OCI-LY1 (cell line): Measurements from ENCODE around the gene ZCCHC3.

ENCODE experiments used
- H2AFZ ChIP-seq: fragments of 200-600 bp; sonication (generic), shearing (Covaris generic); 2 replicates; pipeline ENCODE4 v1.6.0; 2014; ENCODE audit warnings: antibody characterized with exemption, mild to moderate bottlenecking, low read length
- H3F3A ChIP-seq: fragments of 200-600 bp; sonication (generic), shearing (Covaris generic); 2 replicates; pipeline ENCODE4 v1.6.0; 2014; ENCODE audit warnings: mild to moderate bottlenecking, antibody characterized with exemption, low read length, moderate library complexity; ENCODE audit not compliant: insufficient read depth
- H3K27ac ChIP-seq: fragments of 200-600 bp; sonication (generic); 2 replicates; pipeline ENCODE4 v1.5.1; 2014; ENCODE audit warnings: low read length, mixed run types, mild to moderate bottlenecking, low read depth; ENCODE audit not compliant: poor library complexity, severe bottlenecking
- H3K27me3 ChIP-seq: fragments of 200-600 bp; sonication (generic); 2 replicates; pipeline ENCODE4 v1.6.0; 2014; ENCODE audit warnings: antibody characterized with exemption, mild to moderate bottlenecking, low read length, moderate library complexity; ENCODE audit not compliant: insufficient read depth
- H3K36me3 ChIP-seq: fragments of 200-600 bp; sonication (generic); 2 replicates; pipeline ENCODE4 v1.6.1; 2014; ENCODE audit warnings: mild to moderate bottlenecking, antibody characterized with exemption, low read length, moderate library complexity, mixed read lengths; ENCODE audit not compliant: insufficient read depth
- H3K4me1 ChIP-seq: fragments of 200-600 bp; sonication (generic); 2 replicates; pipeline ENCODE4 v1.5.1; 2014; ENCODE audit warnings: mild to moderate bottlenecking, low read length, moderate library complexity; ENCODE audit not compliant: insufficient read depth, severe bottlenecking
- H3K4me2 ChIP-seq: fragments of 200-600 bp; sonication (generic), shearing (Covaris generic); 2 replicates; pipeline ENCODE4 v1.6.1; 2014; ENCODE audit warnings: low read length
- H3K4me3 ChIP-seq: fragments of 200-600 bp; sonication (generic); 2 replicates; pipeline ENCODE4 v1.5.1; 2014; ENCODE audit warnings: low read length, low read depth, mild to moderate bottlenecking, mixed read lengths; ENCODE audit not compliant: poor library complexity, severe bottlenecking
- H3K79me2 ChIP-seq: fragments of 200-600 bp; shearing (Covaris generic); 2 replicates; pipeline ENCODE4 v1.6.1; 2016; ENCODE audit warnings: mixed run types, low read length, mixed read lengths; ENCODE audit not compliant: insufficient read depth
- H3K9ac ChIP-seq: fragments of 200-600 bp; sonication (generic), shearing (Covaris generic); 2 replicates; pipeline ENCODE4 v1.6.1; 2014; ENCODE audit warnings: mild to moderate bottlenecking, low read length, mixed read lengths
- H3K9me2 ChIP-seq: fragments of 200-600 bp; sonication (generic), shearing (Covaris generic); 2 replicates; pipeline ENCODE4 v1.6.1; 2014; ENCODE audit warnings: low read depth, mild to moderate bottlenecking, low read length, mixed read lengths
- H3K9me3 ChIP-seq: fragments of 200-600 bp; shearing (Covaris generic); 2 replicates; pipeline ENCODE4 v1.6.1; 2014; ENCODE audit warnings: low read length, mixed read lengths
- H4K20me1 ChIP-seq: fragments of 200-600 bp; sonication (generic), shearing (Covaris generic); 2 replicates; pipeline ENCODE4 v1.6.0; 2016; ENCODE audit warnings: mild to moderate bottlenecking, low read length; ENCODE audit not compliant: insufficient read depth
- EZH2 ChIP-seq: fragments of 200-600 bp; sonication (generic), shearing (Covaris generic); IDR thresholded peaks from 2 replicates; pipeline ENCODE4 v1.8.0; 2017; ENCODE audit warnings: borderline replicate concordance, mixed run types, mild to moderate bottlenecking, antibody characterized with exemption, low read length, moderate library complexity, mixed read lengths
- TF ChIP-seq, protein P1 (sequence below): fragments of 200-600 bp; sonication (generic), shearing (Covaris generic); IDR thresholded peaks from 2 replicates; pipeline ENCODE4 v1.5.1; 2017; ENCODE audit warnings: mild to moderate bottlenecking, antibody characterized with exemption, low read length, moderate library complexity, mixed read lengths

The ZCCHC3 gene

DNA sequence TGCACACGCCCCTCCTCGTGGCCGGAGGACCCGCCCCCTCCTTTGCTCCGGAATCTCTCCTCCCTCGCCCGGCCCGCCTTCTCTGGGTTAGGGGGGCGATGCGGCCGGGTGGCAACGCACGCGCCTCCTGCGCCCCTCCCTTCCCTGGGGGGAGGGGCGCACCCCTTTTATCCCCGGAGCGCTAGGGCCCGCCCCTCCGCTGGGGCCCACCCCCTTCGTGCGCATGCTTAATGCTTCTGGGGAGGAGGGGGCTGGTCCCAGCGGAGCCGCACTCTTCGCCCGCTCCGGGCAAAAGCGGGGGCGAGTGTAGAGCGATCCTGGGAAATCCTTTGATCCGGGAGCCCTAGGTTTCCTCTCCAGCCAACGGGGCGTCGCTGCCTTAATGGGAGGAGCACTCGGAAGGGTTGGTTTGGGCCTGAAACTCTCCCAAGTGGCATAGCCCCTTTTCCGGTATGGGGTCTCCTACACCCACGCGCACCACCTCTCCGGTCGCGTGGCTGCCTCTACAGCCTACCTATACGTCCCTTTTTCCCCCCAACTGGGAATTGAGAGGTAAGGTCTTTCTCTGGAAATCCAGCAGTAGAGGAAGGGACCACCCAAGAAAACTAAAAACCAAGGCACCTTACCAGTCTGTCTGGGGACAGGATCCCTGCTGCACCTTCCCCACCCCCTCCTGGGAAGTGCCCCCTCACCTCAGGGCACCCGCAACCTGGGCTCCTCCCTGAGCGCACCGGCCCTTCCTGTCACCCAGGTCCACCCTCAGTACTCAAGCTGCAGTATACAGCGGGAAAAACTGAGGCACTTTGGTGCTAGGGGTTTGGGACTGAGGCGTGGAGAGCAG is 30.0 kb downstream of the ZCCHC3 start:
- H3K36me3 ChIP-seq = peaks cover 4% of the 10 kb centered on the region; the same call in 1 of the 2 replicates
- H3K27ac ChIP-seq = peak overlapping the region; percentile 85
- TF ChIP-seq, protein P1, sequence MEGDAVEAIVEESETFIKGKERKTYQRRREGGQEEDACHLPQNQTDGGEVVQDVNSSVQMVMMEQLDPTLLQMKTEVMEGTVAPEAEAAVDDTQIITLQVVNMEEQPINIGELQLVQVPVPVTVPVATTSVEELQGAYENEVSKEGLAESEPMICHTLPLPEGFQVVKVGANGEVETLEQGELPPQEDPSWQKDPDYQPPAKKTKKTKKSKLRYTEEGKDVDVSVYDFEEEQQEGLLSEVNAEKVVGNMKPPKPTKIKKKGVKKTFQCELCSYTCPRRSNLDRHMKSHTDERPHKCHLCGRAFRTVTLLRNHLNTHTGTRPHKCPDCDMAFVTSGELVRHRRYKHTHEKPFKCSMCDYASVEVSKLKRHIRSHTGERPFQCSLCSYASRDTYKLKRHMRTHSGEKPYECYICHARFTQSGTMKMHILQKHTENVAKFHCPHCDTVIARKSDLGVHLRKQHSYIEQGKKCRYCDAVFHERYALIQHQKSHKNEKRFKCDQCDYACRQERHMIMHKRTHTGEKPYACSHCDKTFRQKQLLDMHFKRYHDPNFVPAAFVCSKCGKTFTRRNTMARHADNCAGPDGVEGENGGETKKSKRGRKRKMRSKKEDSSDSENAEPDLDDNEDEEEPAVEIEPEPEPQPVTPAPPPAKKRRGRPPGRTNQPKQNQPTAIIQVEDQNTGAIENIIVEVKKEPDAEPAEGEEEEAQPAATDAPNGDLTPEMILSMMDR = no peak
- TF ChIP-seq EZH2 = no peak
- peak overlapping the region; percentile 70 for H3K4me3 ChIP-seq
- peak overlapping the region; percentile 72 for H3K9ac ChIP-seq
- peak overlapping the region; percentile 85 for H3K4me2 ChIP-seq
- no peaks in the 10 kb centered on the region for H3K9me3 ChIP-seq
- H2AFZ ChIP-seq = no peak overlapping the region
- H4K20me1 ChIP-seq = no peaks in the 10 kb centered on the region
- no peaks in the 10 kb centered on the region for H3F3A ChIP-seq
- H3K4me1 ChIP-seq = peaks cover 36% of the 10 kb centered on the region
- no peaks in the 10 kb centered on the region for H3K27me3 ChIP-seq
- no peaks in the 10 kb centered on the region for H3K9me2 ChIP-seq
- H3K79me2 ChIP-seq = no peaks in the 10 kb centered on the region

DNA sequence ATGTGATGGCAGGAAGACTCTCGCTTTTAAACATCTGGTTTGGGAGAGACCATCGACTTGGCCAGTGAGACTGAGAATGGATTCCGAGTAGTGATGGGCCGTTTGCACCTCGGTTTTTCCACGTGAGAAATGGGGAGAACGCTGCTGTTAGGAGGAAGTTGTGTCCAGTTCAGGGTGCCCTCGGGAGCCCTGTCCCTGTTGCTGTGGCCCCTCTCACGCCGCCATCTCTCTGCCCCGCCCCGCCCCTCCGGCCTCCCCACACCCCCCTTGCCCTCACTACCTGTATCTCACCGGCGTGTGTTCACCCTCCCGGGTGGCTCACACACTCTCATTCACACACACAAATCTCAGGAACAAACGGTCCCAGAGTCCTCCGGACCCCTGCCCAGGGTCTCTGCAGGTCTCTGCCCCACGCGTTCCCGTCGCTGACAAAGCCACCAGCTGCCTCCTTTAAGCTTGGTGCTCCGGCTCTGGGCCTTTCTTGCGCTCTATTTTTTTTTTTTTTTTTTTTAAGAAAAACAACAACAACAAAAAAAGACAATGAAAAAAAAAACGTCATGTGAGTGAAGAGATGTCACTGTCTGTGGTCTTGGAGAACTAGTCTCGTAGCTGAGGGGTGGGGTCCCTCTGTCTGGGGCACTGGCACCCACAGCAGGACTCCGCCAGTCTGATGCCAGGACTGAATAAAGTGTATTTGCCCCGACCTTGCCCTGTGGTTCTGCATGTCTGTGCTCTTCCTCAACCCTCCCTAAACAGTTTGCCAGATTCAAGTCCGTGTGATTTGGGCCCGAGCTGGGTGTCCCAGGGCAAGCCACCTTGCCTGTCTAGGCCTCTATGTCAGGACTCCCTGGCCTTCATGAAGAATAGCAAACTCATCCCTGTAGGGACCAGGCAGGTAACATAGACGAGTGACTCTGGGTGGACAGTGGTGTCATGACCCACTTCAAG is 30.9 kb downstream of the ZCCHC3 start:
- H2AFZ ChIP-seq = no peak overlapping the region
- no peaks in the 10 kb centered on the region for H3K9me3 ChIP-seq
- no peaks in the 10 kb centered on the region for H3K79me2 ChIP-seq
- no peaks in the 10 kb centered on the region for H4K20me1 ChIP-seq
- peak overlapping the region; percentile 72 for H3K9ac ChIP-seq
- peaks cover 4% of the 10 kb centered on the region; the same call in 1 of the 2 replicates for H3K36me3 ChIP-seq
- H3F3A ChIP-seq = no peaks in the 10 kb centered on the region
- H3K4me3 ChIP-seq = peak overlapping the region; percentile 70
- no peak for TF ChIP-seq EZH2
- TF ChIP-seq, protein P1 = no peak
- H3K4me2 ChIP-seq = peak overlapping the region; percentile 85
- peaks cover 36% of the 10 kb centered on the region for H3K4me1 ChIP-seq
- H3K27me3 ChIP-seq = no peaks in the 10 kb centered on the region
- H3K9me2 ChIP-seq = no peaks in the 10 kb centered on the region
- H3K27ac ChIP-seq = peak overlapping the region; percentile 67

DNA sequence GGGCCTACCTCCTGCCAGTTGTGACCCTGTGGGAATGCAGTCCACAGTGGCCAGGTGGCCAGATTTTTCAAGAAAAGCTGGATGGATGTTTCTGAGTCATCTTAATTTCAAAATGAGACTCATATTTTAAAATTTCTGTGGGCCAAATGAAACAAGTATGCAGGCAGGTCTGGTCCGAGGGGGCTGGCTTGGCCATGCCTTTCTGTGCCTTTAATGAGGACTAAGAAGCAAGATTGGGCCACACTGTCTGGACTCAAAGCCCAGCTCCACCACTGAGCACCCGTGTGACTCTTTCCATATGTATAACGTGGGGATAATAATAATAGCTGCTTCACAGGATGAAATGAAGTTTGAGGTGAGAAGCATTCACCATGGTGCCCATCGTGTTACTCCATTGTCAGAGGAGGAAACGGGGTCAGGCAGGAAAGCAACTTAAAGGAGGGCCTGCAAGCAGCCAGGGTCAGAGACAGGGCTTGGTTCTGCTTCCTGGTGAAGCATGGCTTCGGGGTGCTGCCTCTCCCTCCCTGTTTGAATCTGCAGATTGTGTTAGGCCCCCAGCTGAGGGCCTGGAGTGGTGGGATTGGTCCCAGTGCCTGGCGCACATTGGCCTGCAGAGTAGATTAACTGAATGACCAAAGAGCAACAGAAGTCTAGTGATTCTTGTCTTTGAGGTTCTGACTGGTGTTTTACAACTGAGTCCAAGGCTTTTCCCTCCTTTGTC is 31.8 kb downstream of the ZCCHC3 start:
- H3K4me1 ChIP-seq = peaks cover 29% of the 10 kb centered on the region

More for the DNA sequence above, 31.8 kb downstream of the ZCCHC3 start:
- H2AFZ ChIP-seq = no peak overlapping the region
- H3K27me3 ChIP-seq = no peaks in the 10 kb centered on the region
- no peaks in the 10 kb centered on the region for H4K20me1 ChIP-seq
- H3K9me2 ChIP-seq = no peaks in the 10 kb centered on the region
- no peaks in the 10 kb centered on the region for H3F3A ChIP-seq
- H3K79me2 ChIP-seq = no peaks in the 10 kb centered on the region
- peak overlapping the region; percentile 20; the same call in 1 of the 2 replicates for H3K9ac ChIP-seq
- H3K9me3 ChIP-seq = no peaks in the 10 kb centered on the region
- peak overlapping the region; percentile 70 for H3K4me3 ChIP-seq
- peak overlapping the region; percentile 52 for H3K27ac ChIP-seq
- H3K4me2 ChIP-seq = peak overlapping the region; percentile 85
- peaks cover 4% of the 10 kb centered on the region; the same call in 1 of the 2 replicates for H3K36me3 ChIP-seq
- TF ChIP-seq, protein P1 = no peak
- TF ChIP-seq EZH2 = no peak
